ENCODE data around the gene DCC. TPM values are rescaled to one million over a fixed set of nuclear protein-coding genes. Genes with fewer than 3 reads are reported as not detected.

DCC gene
- polyA plus RNA-seq, 6 donors from 2014 or later: not detected

GRCh38 chr18:52451851-52452250 lies 111.9 kb downstream of the DCC start:
- no peaks in the 10 kb centered on the region for H3K27me3 Mint-ChIP-seq
- DNase-seq: no peak
- no peak overlapping the region for H3K27ac Mint-ChIP-seq
- no peak overlapping the region for H3K4me3 Mint-ChIP-seq
- no peak for ATAC-seq (ENCODE audit: low read depth in 2 of 2)
- no peaks in the 10 kb centered on the region for H3K4me1 Mint-ChIP-seq
- H3K36me3 Mint-ChIP-seq: no peaks in the 10 kb centered on the region
- H3K9me3 Mint-ChIP-seq: peaks cover 0 to 16% (median 4%) of the 10 kb centered on the region in 7 donors

GRCh38 chr18:52452427-52452826 lies 112.4 kb downstream of the DCC start:
- Mint-ChIP-seq H3K9me3 (peaks cover 0 to 11% (median 4%) of the 10 kb centered on the region in 7 donors), H3K27me3 (no peaks in the 10 kb centered on the region), H3K36me3 (no peaks in the 10 kb centered on the region), H3K27ac (no peak overlapping the region), H3K4me1 (no peaks in the 10 kb centered on the region), H3K4me3 (no peak overlapping the region)
- DNase-seq (no peak), ATAC-seq (ENCODE audit: low read depth in 2 of 2) (no peak)

GRCh38 chr18:52459890-52460289 lies 119.9 kb downstream of the DCC start:
- Mint-ChIP-seq H3K9me3 (peaks cover 0 to 14% (median 0%) of the 10 kb centered on the region in 7 donors), H3K4me1 (no peaks in the 10 kb centered on the region), H3K27ac (no peak overlapping the region), H3K27me3 (no peaks in the 10 kb centered on the region), H3K36me3 (no peaks in the 10 kb centered on the region), H3K4me3 (no peak overlapping the region)
- DNase-seq: no peak
- ATAC-seq (ENCODE audit: low read depth in 2 of 2): no peak

GRCh38 chr18:52462853-52463252 lies 122.9 kb downstream of the DCC start:
- H3K36me3 Mint-ChIP-seq: no peaks in the 10 kb centered on the region
- DNase-seq (no peak), ATAC-seq (ENCODE audit: low read depth in 2 of 2) (no peak)
- H3K27me3 Mint-ChIP-seq: no peaks in the 10 kb centered on the region
- H3K4me3 Mint-ChIP-seq: no peak overlapping the region
- no peak overlapping the region for H3K27ac Mint-ChIP-seq
- peaks cover 0 to 18% (median 2%) of the 10 kb centered on the region in 7 donors for H3K9me3 Mint-ChIP-seq
- no peaks in the 10 kb centered on the region for H3K4me1 Mint-ChIP-seq

GRCh38 chr18:52465391-52465790 lies 125.4 kb downstream of the DCC start:
- H3K27me3 Mint-ChIP-seq: no peaks in the 10 kb centered on the region
- DNase-seq (no peak), ATAC-seq (ENCODE audit: low read depth in 2 of 2) (no peak)
- no peak overlapping the region for H3K4me3 Mint-ChIP-seq
- H3K4me1 Mint-ChIP-seq: no peaks in the 10 kb centered on the region
- H3K36me3 Mint-ChIP-seq: no peaks in the 10 kb centered on the region
- peaks cover 0 to 14% (median 2%) of the 10 kb centered on the region in 7 donors for H3K9me3 Mint-ChIP-seq
- no peak overlapping the region for H3K27ac Mint-ChIP-seq

GRCh38 chr18:52468496-52468895 lies 128.5 kb downstream of the DCC start:
- ATAC-seq (ENCODE audit: low read depth in 2 of 2): no peak
- Mint-ChIP-seq H3K9me3 (peaks cover 0 to 5% (median 2%) of the 10 kb centered on the region in 7 donors), H3K4me3 (no peak overlapping the region), H3K27ac (no peak overlapping the region), H3K36me3 (no peaks in the 10 kb centered on the region), H3K27me3 (no peaks in the 10 kb centered on the region), H3K4me1 (no peaks in the 10 kb centered on the region)
- DNase-seq: no peak

GRCh38 chr18:52475325-52475724 lies 135.3 kb downstream of the DCC start:
- DNase-seq (no peak), ATAC-seq (ENCODE audit: low read depth in 2 of 2) (no peak)
- no peak overlapping the region for H3K4me3 Mint-ChIP-seq
- H3K36me3 Mint-ChIP-seq: no peaks in the 10 kb centered on the region
- H3K9me3 Mint-ChIP-seq: peaks cover 0 to 12% (median 3%) of the 10 kb centered on the region in 7 donors
- no peaks in the 10 kb centered on the region for H3K27me3 Mint-ChIP-seq
- no peaks in the 10 kb centered on the region for H3K4me1 Mint-ChIP-seq
- H3K27ac Mint-ChIP-seq: no peak overlapping the region

GRCh38 chr18:52481116-52481515 lies 141.1 kb downstream of the DCC start:
- DNase-seq (no peak), ATAC-seq (ENCODE audit: low read depth in 2 of 2) (no peak)
- peaks cover 0 to 4% (median 0%) of the 10 kb centered on the region in 3 donors for H3K27me3 Mint-ChIP-seq
- no peaks in the 10 kb centered on the region for H3K36me3 Mint-ChIP-seq
- no peaks in the 10 kb centered on the region for H3K4me1 Mint-ChIP-seq
- H3K27ac Mint-ChIP-seq: no peak overlapping the region
- H3K4me3 Mint-ChIP-seq: no peak overlapping the region
- peaks cover 0 to 10% (median 4%) of the 10 kb centered on the region in 7 donors for H3K9me3 Mint-ChIP-seq

- H3K36me3 Mint-ChIP-seq: no peaks in the 10 kb centered on the region
These were observed 145.0 kb downstream of the DCC start for GRCh38 chr18:52484977-52485376.

GRCh38 chr18:52486052-52486451 lies 146.1 kb downstream of the DCC start:
- H3K4me3 Mint-ChIP-seq: no peak overlapping the region
- H3K27ac Mint-ChIP-seq: no peak overlapping the region
- H3K36me3 Mint-ChIP-seq: no peaks in the 10 kb centered on the region
- H3K27me3 Mint-ChIP-seq: peaks cover 0 to 4% (median 0%) of the 10 kb centered on the region in 3 donors
- peaks cover 0 to 4% (median 0%) of the 10 kb centered on the region in 7 donors for H3K9me3 Mint-ChIP-seq
- no peak for ATAC-seq (ENCODE audit: low read depth in 2 of 2)
- no peak for DNase-seq
- no peaks in the 10 kb centered on the region for H3K4me1 Mint-ChIP-seq

More at GRCh38 chr18:52484977-52485376, 145.0 kb downstream of the DCC start:
- ATAC-seq (ENCODE audit: low read depth in 2 of 2) (no peak), DNase-seq (no peak)
- Mint-ChIP-seq H3K4me3 (no peak overlapping the region), H3K27me3 (peaks cover 0 to 4% (median 0%) of the 10 kb centered on the region in 3 donors), H3K9me3 (peaks cover 0 to 4% (median 0%) of the 10 kb centered on the region in 7 donors), H3K27ac (no peak overlapping the region), H3K4me1 (no peaks in the 10 kb centered on the region)

- Mint-ChIP-seq H3K9me3 (peaks cover 0 to 14% (median 10%) of the 10 kb centered on the region in 7 donors), H3K4me3 (no peak overlapping the region), H3K36me3 (peaks cover 0 to 6% of the 10 kb centered on the region in 2 donors), H3K27ac (no peak overlapping the region), H3K4me1 (no peaks in the 10 kb centered on the region), H3K27me3 (no peaks in the 10 kb centered on the region)
- DNase-seq (no peak), ATAC-seq (ENCODE audit: low read depth in 2 of 2) (no peak)
These were observed 149.7 kb downstream of the DCC start for GRCh38 chr18:52489396-52490306.

- H3K4me1 Mint-ChIP-seq: no peaks in the 10 kb centered on the region
- no peaks in the 10 kb centered on the region for H3K27me3 Mint-ChIP-seq
- peaks cover 0 to 21% (median 11%) of the 10 kb centered on the region in 7 donors for H3K9me3 Mint-ChIP-seq
- ATAC-seq (ENCODE audit: low read depth in 2 of 2): no peak
- H3K27ac Mint-ChIP-seq: no peak overlapping the region
- no peak for DNase-seq
- H3K4me3 Mint-ChIP-seq: no peak overlapping the region
- peaks cover 0 to 6% of the 10 kb centered on the region in 2 donors for H3K36me3 Mint-ChIP-seq
These were observed 156.4 kb downstream of the DCC start for GRCh38 chr18:52496426-52496825.

- DNase-seq (no peak), ATAC-seq (ENCODE audit: low read depth in 2 of 2) (no peak)
- H3K4me3 Mint-ChIP-seq: no peak overlapping the region
- peaks cover 4 to 13% (median 7%) of the 10 kb centered on the region in 7 donors for H3K9me3 Mint-ChIP-seq
- H3K27ac Mint-ChIP-seq: no peak overlapping the region
- H3K27me3 Mint-ChIP-seq: no peaks in the 10 kb centered on the region
- peaks cover 0 to under 1% of the 10 kb centered on the region in 2 donors for H3K36me3 Mint-ChIP-seq
- no peaks in the 10 kb centered on the region for H3K4me1 Mint-ChIP-seq
These were observed 159.0 kb downstream of the DCC start for GRCh38 chr18:52499016-52499415.

GRCh38 chr18:52499644-52500043 lies 159.6 kb downstream of the DCC start:
- DNase-seq (no peak), ATAC-seq (ENCODE audit: low read depth in 2 of 2) (no peak)
- peaks cover 0 to 7% (median 4%) of the 10 kb centered on the region in 7 donors for H3K9me3 Mint-ChIP-seq
- no peaks in the 10 kb centered on the region for H3K27me3 Mint-ChIP-seq
- H3K36me3 Mint-ChIP-seq: no peaks in the 10 kb centered on the region
- H3K27ac Mint-ChIP-seq: no peak overlapping the region
- H3K4me3 Mint-ChIP-seq: no peak overlapping the region
- no peaks in the 10 kb centered on the region for H3K4me1 Mint-ChIP-seq
